GM12878 (cell line): ENCODE measurements around the gene ADM. TPM values are rescaled to one million over a fixed set of nuclear protein-coding genes. Genes with fewer than 3 reads are reported as not detected.

Experiments used
- ATAC-seq: fragments of 200-7000 bp; cut with Tn5 transposase; 3 replicates; pipeline ENCODE4 v1.9.1; 2020; ENCODE audit warnings: mild to moderate bottlenecking, moderate library complexity
- BruUV-seq: library from RNA; stranded (reverse); fragments of 400-500 nt; replicated peaks from 2 replicates; lab custom pipeline; 2021; lab: Mats Ljungman, UMichigan
- CTCF ChIA-PET: fragments of 300-600 bp; sonication (Branson Sonifier 250); formaldehyde crosslinking; extraction: SDS; loops from one replicate; lab custom pipeline; 2021; ENCODE audit warnings: inconsistent platforms; lab: Yijun Ruan, JAX
- POLR2A ChIA-PET: fragments of 350-600 bp; formaldehyde crosslinking; extraction: SDS; loops from one replicate; lab custom pipeline; 2021; ENCODE audit warnings: inconsistent platforms; lab: Charles Lee
- RAD21 ChIA-PET: fragments of 300-600 bp; sonication (Branson Sonifier 250); formaldehyde crosslinking; loops from one replicate; lab custom pipeline; 2023; ENCODE audit warnings: antibody characterized with exemption; ENCODE audit not compliant: unreplicated experiment; lab: Charles Lee
- SMC1A ChIA-PET: fragments of 300-600 bp; sonication (Branson Sonifier 250); formaldehyde crosslinking; loops from one replicate; lab custom pipeline; 2023; ENCODE audit not compliant: unreplicated experiment, uncharacterized antibody; lab: Charles Lee
- DNase-seq: peaks from one replicate; pipeline ENCODE4 v3.0.0-alpha.2; 2011; ENCODE audit warnings: low read depth, low spot score
- FAIRE-seq: peaks from 3 replicates; lab custom pipeline; 2011; peaks lifted over from hg19 to GRCh38; lab: Jason Lieb, UNC
- H2AFZ ChIP-seq: 2 replicates; pipeline ENCODE4 v1.6.0; 2011; ENCODE audit warnings: low read depth, low read length, control low read depth; ENCODE audit not compliant: control insufficient read depth
- H3K27ac ChIP-seq: 2 replicates; pipeline ENCODE4 v1.5.1; 2011; ENCODE audit warnings: control low read depth; ENCODE audit not compliant: control insufficient read depth, insufficient read depth
- H3K27me3 ChIP-seq, 2 experiments: replicated peaks in 1 of 2; 2 replicates each; pipeline versions ENCODE4 v1.6.0 to v1.6.1; 2011; ENCODE audit warnings: low read length in 1 of 2; ENCODE audit not compliant: control insufficient read depth in 2 of 2, insufficient read depth in 2 of 2
- H3K36me3 ChIP-seq, 2 experiments: 2 replicates each; pipeline ENCODE4 v1.5.1; 2011; ENCODE audit warnings: low read length in 1 of 2; ENCODE audit not compliant: control insufficient read depth in 2 of 2, insufficient read depth in 2 of 2
- H3K4me1 ChIP-seq: 2 replicates; pipeline ENCODE4 v1.6.1; 2011; ENCODE audit warnings: mild to moderate bottlenecking, low read length, moderate library complexity, mixed read lengths; ENCODE audit not compliant: control insufficient read depth, insufficient read depth
- H3K4me2 ChIP-seq: 2 replicates; pipeline ENCODE4 v1.6.0; 2011; ENCODE audit warnings: control low read depth; ENCODE audit not compliant: control insufficient read depth, insufficient read depth
- H3K4me3 ChIP-seq: fragments of 200-600 bp; sonication (generic); 2 replicates; pipeline ENCODE4 v1.5.1; 2016
- H3K79me2 ChIP-seq: 2 replicates; pipeline ENCODE4 v1.6.0; 2011; ENCODE audit warnings: low read length; ENCODE audit not compliant: control insufficient read depth, insufficient read depth
- H3K9ac ChIP-seq: 2 replicates; pipeline ENCODE4 v1.8.0; 2011; ENCODE audit warnings: low read length, control low read depth, mixed read lengths; ENCODE audit not compliant: control insufficient read depth, insufficient read depth
- H3K9me3 ChIP-seq: replicated peaks from 3 replicates; pipeline ENCODE4 v1.5.1; 2011; ENCODE audit warnings: mild to moderate bottlenecking, low read length; ENCODE audit not compliant: control insufficient read depth, insufficient read depth
- H4K20me1 ChIP-seq: 2 replicates; pipeline ENCODE4 v1.6.0; 2011; ENCODE audit not compliant: control insufficient read depth, insufficient read depth
- ASH2L ChIP-seq: fragments of 300-600, 200-600 bp; sonication (generic); IDR thresholded peaks from 2 replicates; pipeline ENCODE4 v1.6.1; 2017; ENCODE audit warnings: low read depth, mild to moderate bottlenecking, borderline replicate concordance
- BCL11A ChIP-seq: IDR thresholded peaks from 2 replicates; pipeline ENCODE4 v1.6.1; 2011; ENCODE audit warnings: low read depth, low read length
- EP300 ChIP-seq, 2 experiments: fragments of 150-350 bp in 1 of 2; IDR thresholded peaks; 2 replicates each; pipeline ENCODE4 v1.6.1; 2011 to 2012; ENCODE audit warnings: low read depth in 2 of 2, low read length in 2 of 2, borderline replicate concordance in 1 of 2, improper control_type of control experiment in 1 of 2, inconsistent platforms in 1 of 2; ENCODE audit not compliant: control insufficient read depth in 1 of 2
- JUNB ChIP-seq: IDR thresholded peaks from 2 replicates; pipeline ENCODE4 v1.6.1; 2016; ENCODE audit warnings: antibody characterized with exemption, mild to moderate bottlenecking
- POLR2AphosphoS5 ChIP-seq: IDR thresholded peaks from 2 replicates; pipeline ENCODE4 v1.6.1; 2011; ENCODE audit warnings: mild to moderate bottlenecking, low read length, inconsistent platforms
- SP1 ChIP-seq: IDR thresholded peaks from one replicate; pipeline ENCODE4 v1.6.1; 2011; ENCODE audit warnings: low read depth, low read length
- SREBF1 ChIP-seq: IDR thresholded peaks from 2 replicates; pipeline ENCODE4 v1.6.1; 2012; ENCODE audit warnings: mild to moderate bottlenecking, low read length
- ZNF217 ChIP-seq: fragments of 450-650 bp; IDR thresholded peaks from 2 replicates; pipeline ENCODE4 v1.6.1; 2017; ENCODE audit warnings: antibody characterized with exemption, mild to moderate bottlenecking
- WGBS: methylation state at CpG from one replicate; pipeline ENCODE4 v1.1.6; 2016; ENCODE audit warnings: low lambda C conversion rate; ENCODE audit not compliant: insufficient replicate concordance, insufficient coverage; ENCODE audit errors: missing lambda C conversion rate; 5-methylcytosine and 5-hydroxymethylcytosine counted together
- in situ Hi-C: fragments of 300-500 bp; cut with MboI; formaldehyde crosslinking; loops from 9 replicates; pipeline ENCODE4 v1.14.3; 2018; ENCODE audit warnings: mixed read lengths
- intact Hi-C: fragments of 100-400 bp; cut with micrococcal nuclease; formaldehyde crosslinking; loops from one replicate; pipeline ENCODE4 v1.14.2; 2022; ENCODE audit not compliant: unreplicated experiment
- polyA plus RNA-seq, 11 experiments: library from polyadenylated mRNA; depleted of rRNA in 4 of 11; unstranded in 6 of 11; stranded (reverse) in 5 of 11; fragments of >200 nt; fragmentation: Nextera tagmentation in 4 of 11; fragmentation: Illumina TruSeq in 1 of 11; extraction: Ambion mirVana in 4 of 11; extraction: Trizol in 1 of 11; gene quantifications; 1 replicate in 1 of 11; 2 replicates in 10 of 11; pipeline versions ENCODE4 v1.2.1 to v1.2.3, GENCODE V29; 2011 to 2016; ENCODE audit warnings: inconsistent platforms in 2 of 11, missing spikeins in 2 of 11, low read depth in 1 of 11
- total RNA-seq, 4 experiments: library from RNA; depleted of rRNA in 3 of 4; stranded (reverse); fragments of >200 nt in 3 of 4; fragmentation: Illumina TruSeq in 1 of 4; extraction: Trizol in 1 of 4; gene quantifications; 2 replicates each; pipeline versions ENCODE4 v1.2.1 to v1.2.3, GENCODE V29; 2013 to 2021
- TF ChIP-seq, protein P1 (sequence below): fragments of 450-650 bp; IDR thresholded peaks from 2 replicates; pipeline ENCODE4 v1.6.1; 2014; ENCODE audit warnings: mild to moderate bottlenecking
- TF ChIP-seq, protein P2 (sequence below): fragments of 450-650 bp; IDR thresholded peaks from 2 replicates; pipeline ENCODE4 v1.6.1; 2017; ENCODE audit warnings: low read depth, mild to moderate bottlenecking, moderate library complexity
- TF ChIP-seq, protein P3 (sequence below): IDR thresholded peaks from 2 replicates; pipeline ENCODE4 v1.6.1; 2011; ENCODE audit warnings: low read depth, low read length, improper control_type of control experiment, borderline replicate concordance
- TF ChIP-seq, protein P4 (sequence below): fragments of 150-350 bp; IDR thresholded peaks from 2 replicates; pipeline ENCODE4 v1.6.1; 2016; ENCODE audit warnings: low read depth, low read length
- TF ChIP-seq, protein P5 (sequence below): fragments of 450-650 bp; IDR thresholded peaks from 2 replicates; pipeline ENCODE4 v1.6.1; 2016; ENCODE audit warnings: mild to moderate bottlenecking

Gene ADM
- total and polyA plus RNA-seq, 10 of the 15 experiments (the other 5 are each of a cell fraction or from before 2014, with no cell fraction given), result 0.11 to 4.2 (median 0.21) TPM; not detected in 7

DNA sequence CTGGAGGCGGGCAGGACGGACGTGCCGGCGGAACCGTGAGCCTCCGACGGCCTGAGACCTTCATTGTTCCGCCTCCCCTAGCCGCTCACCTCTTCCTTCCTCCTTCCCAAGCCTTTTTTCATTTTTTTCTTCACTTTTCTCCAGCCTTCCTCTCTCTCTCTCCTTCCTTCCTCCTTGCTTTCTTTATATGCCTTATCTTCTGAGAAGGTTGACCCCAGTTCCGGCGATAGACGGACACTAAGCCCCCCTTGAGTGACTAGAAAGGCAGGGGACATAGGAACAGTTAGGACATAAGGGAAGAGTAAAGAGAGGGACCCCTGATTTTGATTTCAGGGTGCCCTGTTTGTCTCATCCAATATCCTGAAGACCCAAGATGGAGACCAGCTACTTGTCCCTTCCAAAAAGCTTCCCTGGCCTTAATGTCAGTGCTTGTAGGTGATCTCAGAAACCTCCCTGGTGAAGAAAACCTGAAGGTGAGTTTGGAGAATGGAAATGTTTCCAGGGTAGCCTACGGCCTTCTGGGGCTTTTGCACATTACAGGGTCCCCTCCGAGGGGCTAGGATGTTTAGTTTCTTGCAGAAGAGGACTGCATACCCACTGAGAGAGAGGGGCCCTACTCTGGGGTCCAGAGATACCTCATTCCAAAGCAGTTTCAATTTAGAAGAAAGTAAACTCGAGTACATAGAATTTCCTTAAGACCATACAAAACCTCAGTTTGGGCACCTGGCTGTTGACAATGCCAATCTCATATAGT is 3.5 kb downstream of the ADM start:
- peaks cover 31 to 35% of the 10 kb centered on the region in 2 experiments for H3K27me3 ChIP-seq
- H3K79me2 ChIP-seq, result no peaks in the 10 kb centered on the region
- H3K4me2 ChIP-seq, result peak overlapping the region; percentile 88
- in situ Hi-C loops, result loop anchor here (10.0 kb wide), 1 partner anchor 694 kb away; no protein-coding TSS in a partner anchor
- H3K9ac ChIP-seq, result no peak overlapping the region
- H3K4me1 ChIP-seq, result peaks cover 45% of the 10 kb centered on the region
- peak overlapping the region; percentile 48 for H3K4me3 ChIP-seq
- peak overlapping the region; percentile 86 for H2AFZ ChIP-seq
- ATAC-seq (no peak), FAIRE-seq (no peak), DNase-seq (no peak)
- ChIA-PET CTCF (interaction anchor here (0.5 to 5.3 kb wide), 28 partner anchors 9 to 1394 kb away, joined by 3 to 91 read pairs (median 5); no protein-coding TSS in a partner anchor), SMC1A (interaction anchor here (1.0 to 5.1 kb wide), 9 partner anchors 10 to 560 kb away, joined by 3 to 41 read pairs (median 4); no protein-coding TSS in a partner anchor), POLR2A (interaction anchor here (0.5 to 1.9 kb wide), 2 partner anchors 9 to 149 kb away, joined by 7 to 8 read pairs; no protein-coding TSS in a partner anchor), RAD21 (interaction anchor here (0.6 to 4.3 kb wide), 18 partner anchors 10 to 550 kb away, joined by 3 to 24 read pairs (median 5); no protein-coding TSS in a partner anchor)
- intact Hi-C loops, result loop anchor here (10.0 kb wide), 1 partner anchor 694 kb away; no protein-coding TSS in a partner anchor
- H3K9me3 ChIP-seq, result peaks cover 3% of the 10 kb centered on the region; the same call in 2 of the 3 replicates
- H3K27ac ChIP-seq, result peak overlapping the region; percentile 20; the same call in 1 of the 2 replicates
- BruUV-seq, result no TSS peak
- H3K36me3 ChIP-seq, result no peaks in the 10 kb centered on the region
- 18% methylated on average over 16 of the region's 16 CpGs for WGBS
- no peaks in the 10 kb centered on the region for H4K20me1 ChIP-seq
- TF ChIP-seq SP1 (no peak), JUNB (no peak), EP300 (IDR thresholded peaks at IDR 0.05; ENCODE audit: borderline replicate concordance in 1 of 2, control insufficient read depth in 1 of 2, low read depth in 2 of 2, low read length in 2 of 2) (no peak), BCL11A (0 out of 2 replicates have a peak, but pooled peaks have one; percentile 8), POLR2AphosphoS5 (0 out of 2 replicates have a peak, but pooled peaks have one; percentile 28), ZNF217 (no peak), ASH2L (no peak), SREBF1 (no peak)
- TF ChIP-seq, protein P1, sequence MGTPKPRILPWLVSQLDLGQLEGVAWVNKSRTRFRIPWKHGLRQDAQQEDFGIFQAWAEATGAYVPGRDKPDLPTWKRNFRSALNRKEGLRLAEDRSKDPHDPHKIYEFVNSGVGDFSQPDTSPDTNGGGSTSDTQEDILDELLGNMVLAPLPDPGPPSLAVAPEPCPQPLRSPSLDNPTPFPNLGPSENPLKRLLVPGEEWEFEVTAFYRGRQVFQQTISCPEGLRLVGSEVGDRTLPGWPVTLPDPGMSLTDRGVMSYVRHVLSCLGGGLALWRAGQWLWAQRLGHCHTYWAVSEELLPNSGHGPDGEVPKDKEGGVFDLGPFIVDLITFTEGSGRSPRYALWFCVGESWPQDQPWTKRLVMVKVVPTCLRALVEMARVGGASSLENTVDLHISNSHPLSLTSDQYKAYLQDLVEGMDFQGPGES, result no peak
- TF ChIP-seq, protein P2, sequence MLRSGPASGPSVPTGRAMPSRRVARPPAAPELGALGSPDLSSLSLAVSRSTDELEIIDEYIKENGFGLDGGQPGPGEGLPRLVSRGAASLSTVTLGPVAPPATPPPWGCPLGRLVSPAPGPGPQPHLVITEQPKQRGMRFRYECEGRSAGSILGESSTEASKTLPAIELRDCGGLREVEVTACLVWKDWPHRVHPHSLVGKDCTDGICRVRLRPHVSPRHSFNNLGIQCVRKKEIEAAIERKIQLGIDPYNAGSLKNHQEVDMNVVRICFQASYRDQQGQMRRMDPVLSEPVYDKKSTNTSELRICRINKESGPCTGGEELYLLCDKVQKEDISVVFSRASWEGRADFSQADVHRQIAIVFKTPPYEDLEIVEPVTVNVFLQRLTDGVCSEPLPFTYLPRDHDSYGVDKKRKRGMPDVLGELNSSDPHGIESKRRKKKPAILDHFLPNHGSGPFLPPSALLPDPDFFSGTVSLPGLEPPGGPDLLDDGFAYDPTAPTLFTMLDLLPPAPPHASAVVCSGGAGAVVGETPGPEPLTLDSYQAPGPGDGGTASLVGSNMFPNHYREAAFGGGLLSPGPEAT, result peak; percentile 41; the same call in 1 of the 2 replicates
- TF ChIP-seq, protein P3, sequence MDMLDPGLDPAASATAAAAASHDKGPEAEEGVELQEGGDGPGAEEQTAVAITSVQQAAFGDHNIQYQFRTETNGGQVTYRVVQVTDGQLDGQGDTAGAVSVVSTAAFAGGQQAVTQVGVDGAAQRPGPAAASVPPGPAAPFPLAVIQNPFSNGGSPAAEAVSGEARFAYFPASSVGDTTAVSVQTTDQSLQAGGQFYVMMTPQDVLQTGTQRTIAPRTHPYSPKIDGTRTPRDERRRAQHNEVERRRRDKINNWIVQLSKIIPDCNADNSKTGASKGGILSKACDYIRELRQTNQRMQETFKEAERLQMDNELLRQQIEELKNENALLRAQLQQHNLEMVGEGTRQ, result no peak
- TF ChIP-seq, protein P4, sequence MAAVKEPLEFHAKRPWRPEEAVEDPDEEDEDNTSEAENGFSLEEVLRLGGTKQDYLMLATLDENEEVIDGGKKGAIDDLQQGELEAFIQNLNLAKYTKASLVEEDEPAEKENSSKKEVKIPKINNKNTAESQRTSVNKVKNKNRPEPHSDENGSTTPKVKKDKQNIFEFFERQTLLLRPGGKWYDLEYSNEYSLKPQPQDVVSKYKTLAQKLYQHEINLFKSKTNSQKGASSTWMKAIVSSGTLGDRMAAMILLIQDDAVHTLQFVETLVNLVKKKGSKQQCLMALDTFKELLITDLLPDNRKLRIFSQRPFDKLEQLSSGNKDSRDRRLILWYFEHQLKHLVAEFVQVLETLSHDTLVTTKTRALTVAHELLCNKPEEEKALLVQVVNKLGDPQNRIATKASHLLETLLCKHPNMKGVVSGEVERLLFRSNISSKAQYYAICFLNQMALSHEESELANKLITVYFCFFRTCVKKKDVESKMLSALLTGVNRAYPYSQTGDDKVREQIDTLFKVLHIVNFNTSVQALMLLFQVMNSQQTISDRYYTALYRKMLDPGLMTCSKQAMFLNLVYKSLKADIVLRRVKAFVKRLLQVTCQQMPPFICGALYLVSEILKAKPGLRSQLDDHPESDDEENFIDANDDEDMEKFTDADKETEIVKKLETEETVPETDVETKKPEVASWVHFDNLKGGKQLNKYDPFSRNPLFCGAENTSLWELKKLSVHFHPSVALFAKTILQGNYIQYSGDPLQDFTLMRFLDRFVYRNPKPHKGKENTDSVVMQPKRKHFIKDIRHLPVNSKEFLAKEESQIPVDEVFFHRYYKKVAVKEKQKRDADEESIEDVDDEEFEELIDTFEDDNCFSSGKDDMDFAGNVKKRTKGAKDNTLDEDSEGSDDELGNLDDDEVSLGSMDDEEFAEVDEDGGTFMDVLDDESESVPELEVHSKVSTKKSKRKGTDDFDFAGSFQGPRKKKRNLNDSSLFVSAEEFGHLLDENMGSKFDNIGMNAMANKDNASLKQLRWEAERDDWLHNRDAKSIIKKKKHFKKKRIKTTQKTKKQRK, result no peak
- TF ChIP-seq, protein P5, sequence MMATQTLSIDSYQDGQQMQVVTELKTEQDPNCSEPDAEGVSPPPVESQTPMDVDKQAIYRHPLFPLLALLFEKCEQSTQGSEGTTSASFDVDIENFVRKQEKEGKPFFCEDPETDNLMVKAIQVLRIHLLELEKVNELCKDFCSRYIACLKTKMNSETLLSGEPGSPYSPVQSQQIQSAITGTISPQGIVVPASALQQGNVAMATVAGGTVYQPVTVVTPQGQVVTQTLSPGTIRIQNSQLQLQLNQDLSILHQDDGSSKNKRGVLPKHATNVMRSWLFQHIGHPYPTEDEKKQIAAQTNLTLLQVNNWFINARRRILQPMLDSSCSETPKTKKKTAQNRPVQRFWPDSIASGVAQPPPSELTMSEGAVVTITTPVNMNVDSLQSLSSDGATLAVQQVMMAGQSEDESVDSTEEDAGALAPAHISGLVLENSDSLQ, result peak; percentile 34; the same call in 1 of the 2 replicates
